OCI-LY7 (cell line): Measurements from ENCODE around the gene MT4. TPM values are rescaled to one million over a fixed set of nuclear protein-coding genes. Genes with fewer than 3 reads are reported as not detected.
A peak's percentile ranks its signal among the peaks of the same experiment; 100 is the strongest.

Experiments
- BruUV-seq: library from RNA; stranded (reverse); fragments of 400-500 nt; replicated peaks from 2 replicates; lab custom pipeline; 2021; lab: Mats Ljungman, UMichigan
- CTCF ChIA-PET: fragments of 300-600 bp; sonication (Branson Sonifier 250); formaldehyde crosslinking; loops from one replicate; lab custom pipeline; 2022; ENCODE audit warnings: antibody characterized with exemption; ENCODE audit not compliant: unreplicated experiment; lab: Charles Lee
- POLR2A ChIA-PET: fragments of 300-600 bp; sonication (Branson Sonifier 250); formaldehyde crosslinking; loops from one replicate; lab custom pipeline; 2022; ENCODE audit warnings: antibody characterized with exemption; lab: Charles Lee
- DNase-seq: peaks from one replicate; pipeline ENCODE4 v3.0.0-alpha.2; 2015; ENCODE audit warnings: low spot score
- H2AFZ ChIP-seq: fragments of 200-600 bp; sonication (generic), shearing (Covaris generic); 2 replicates; pipeline ENCODE4 v1.6.1; 2014; ENCODE audit warnings: mild to moderate bottlenecking, antibody characterized with exemption, low read length, moderate library complexity
- H3K27ac ChIP-seq: fragments of 200-600 bp; sonication (generic); 2 replicates; pipeline ENCODE4 v1.5.1; 2014; ENCODE audit warnings: mixed run types, low read depth, mild to moderate bottlenecking, moderate library complexity, low read length, inconsistent platforms; ENCODE audit not compliant: poor library complexity, severe bottlenecking
- H3K36me3 ChIP-seq: fragments of 200-600 bp; sonication (generic); 2 replicates; pipeline ENCODE4 v1.6.1; 2014; ENCODE audit warnings: mild to moderate bottlenecking, antibody characterized with exemption, low read length, moderate library complexity, mixed read lengths; ENCODE audit not compliant: insufficient read depth
- H3K4me1 ChIP-seq: fragments of 200-600 bp; sonication (generic); 2 replicates; pipeline ENCODE4 v1.5.1; 2014; ENCODE audit warnings: mild to moderate bottlenecking, low read length; ENCODE audit not compliant: insufficient read depth, poor library complexity, severe bottlenecking
- H3K4me2 ChIP-seq: fragments of 200-600 bp; sonication (generic); 2 replicates; pipeline ENCODE4 v1.6.1; 2014; ENCODE audit warnings: mild to moderate bottlenecking, low read length
- H3K4me3 ChIP-seq: fragments of 200-600 bp; sonication (generic); 2 replicates; pipeline ENCODE4 v1.5.1; 2014; ENCODE audit warnings: mild to moderate bottlenecking, low read depth, low read length; ENCODE audit not compliant: poor library complexity, severe bottlenecking
- H3K79me2 ChIP-seq: fragments of 200-600 bp; sonication (generic); 2 replicates; pipeline ENCODE4 v1.6.1; 2016; ENCODE audit warnings: low read depth, mild to moderate bottlenecking, low read length, moderate library complexity, mixed read lengths; ENCODE audit not compliant: insufficient read depth
- H3K9me2 ChIP-seq: fragments of 200-600 bp; sonication (generic); 2 replicates; pipeline ENCODE4 v1.6.1; 2016; ENCODE audit warnings: mild to moderate bottlenecking, low read length, mixed read lengths; ENCODE audit not compliant: insufficient read depth
- H3K9me3 ChIP-seq: fragments of 200-600 bp; sonication (generic); 2 replicates; pipeline ENCODE4 v1.6.1; 2014; ENCODE audit warnings: mild to moderate bottlenecking, mixed run types, low read length, mixed read lengths
- H4K20me1 ChIP-seq: fragments of 200-600 bp; sonication (generic); 2 replicates; pipeline ENCODE4 v1.6.1; 2014; ENCODE audit warnings: mild to moderate bottlenecking, antibody characterized with exemption, low read length, moderate library complexity, mixed read lengths; ENCODE audit not compliant: insufficient read depth
- EZH2phosphoT487 ChIP-seq: fragments of 200-600 bp; sonication (generic); IDR thresholded peaks from 2 replicates; pipeline ENCODE4 v1.6.1; 2018; ENCODE audit warnings: low read depth, borderline replicate concordance, mild to moderate bottlenecking, mixed run types, antibody characterized with exemption, low read length, moderate library complexity, mixed read lengths
- intact Hi-C: fragments of 100-400 bp; cut with micrococcal nuclease; formaldehyde crosslinking; loops from one replicate; pipeline ENCODE4 v1.10.0; 2022; ENCODE audit not compliant: unreplicated experiment
- total RNA-seq, 2 experiments: library from RNA; depleted of rRNA in 1 of 2; stranded (reverse); fragments of >200 nt in 1 of 2; shearing (Covaris generic) in 1 of 2; gene quantifications; 2 replicates each; pipeline ENCODE4 v1.2.3, GENCODE V29; 2014 to 2022
- TF ChIP-seq, protein P1 (sequence below): fragments of 200-600 bp; sonication (generic); conservative IDR thresholded peaks from 2 replicates; pipeline ENCODE4 v1.5.1; 2014; ENCODE audit warnings: mild to moderate bottlenecking, antibody characterized with exemption, low read length, moderate library complexity, mixed read lengths

MT4 gene
- total RNA-seq, 2 experiments from 2014 or later: not detected

DNA sequence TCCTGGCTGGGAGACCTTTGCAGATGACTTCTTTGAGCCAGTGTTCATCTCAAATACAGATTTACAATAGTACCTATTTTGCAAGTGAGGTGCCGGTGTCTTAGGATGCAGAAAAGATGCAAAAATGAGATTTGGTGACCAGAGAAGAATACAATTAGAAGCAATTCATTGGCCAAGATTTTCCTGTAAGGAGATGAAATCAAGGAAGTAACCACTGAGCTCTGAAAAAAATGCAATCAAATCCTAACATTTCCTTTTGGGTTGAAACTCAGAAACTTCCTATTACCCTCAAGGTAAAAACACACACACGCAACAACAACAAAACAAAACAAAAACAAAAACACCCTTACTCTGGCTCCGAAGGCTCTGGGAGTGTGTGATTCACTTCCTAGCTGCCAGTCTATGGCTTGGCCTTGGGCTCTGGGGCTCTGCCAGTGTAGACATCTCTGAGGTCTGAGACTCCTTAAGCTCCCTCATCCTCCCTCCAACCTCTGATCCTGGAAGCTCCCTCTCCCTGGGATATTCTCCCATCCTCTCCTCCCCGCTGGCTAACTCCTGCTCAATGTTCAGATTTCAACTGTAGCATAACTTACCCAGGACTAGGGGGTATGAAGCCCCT, 16.8 kb upstream of the MT4 start:
- no peak for TF ChIP-seq EZH2phosphoT487
- TF ChIP-seq, protein P1, sequence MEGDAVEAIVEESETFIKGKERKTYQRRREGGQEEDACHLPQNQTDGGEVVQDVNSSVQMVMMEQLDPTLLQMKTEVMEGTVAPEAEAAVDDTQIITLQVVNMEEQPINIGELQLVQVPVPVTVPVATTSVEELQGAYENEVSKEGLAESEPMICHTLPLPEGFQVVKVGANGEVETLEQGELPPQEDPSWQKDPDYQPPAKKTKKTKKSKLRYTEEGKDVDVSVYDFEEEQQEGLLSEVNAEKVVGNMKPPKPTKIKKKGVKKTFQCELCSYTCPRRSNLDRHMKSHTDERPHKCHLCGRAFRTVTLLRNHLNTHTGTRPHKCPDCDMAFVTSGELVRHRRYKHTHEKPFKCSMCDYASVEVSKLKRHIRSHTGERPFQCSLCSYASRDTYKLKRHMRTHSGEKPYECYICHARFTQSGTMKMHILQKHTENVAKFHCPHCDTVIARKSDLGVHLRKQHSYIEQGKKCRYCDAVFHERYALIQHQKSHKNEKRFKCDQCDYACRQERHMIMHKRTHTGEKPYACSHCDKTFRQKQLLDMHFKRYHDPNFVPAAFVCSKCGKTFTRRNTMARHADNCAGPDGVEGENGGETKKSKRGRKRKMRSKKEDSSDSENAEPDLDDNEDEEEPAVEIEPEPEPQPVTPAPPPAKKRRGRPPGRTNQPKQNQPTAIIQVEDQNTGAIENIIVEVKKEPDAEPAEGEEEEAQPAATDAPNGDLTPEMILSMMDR: no peak
- no peaks in the 10 kb centered on the region for H4K20me1 ChIP-seq
- H2AFZ ChIP-seq: peak overlapping the region; percentile 52
- ChIA-PET CTCF (no interaction called here), POLR2A (interaction anchor here (1.1 to 2.1 kb wide), 2 partner anchors 12 to 16 kb away, joined by 3 to 5 read pairs; partner anchors contain the start of gene MT4)
- no peaks in the 10 kb centered on the region for H3K9me3 ChIP-seq
- H3K36me3 ChIP-seq: no peaks in the 10 kb centered on the region
- H3K79me2 ChIP-seq: no peaks in the 10 kb centered on the region
- no TSS peak for BruUV-seq
- H3K27ac ChIP-seq: no peak overlapping the region
- intact Hi-C loops: no loop called here
- H3K4me1 ChIP-seq: peaks cover 28% of the 10 kb centered on the region
- H3K4me2 ChIP-seq: peak overlapping the region; percentile 54
- no peak for DNase-seq
- no peaks in the 10 kb centered on the region for H3K9me2 ChIP-seq
- H3K4me3 ChIP-seq: no peak overlapping the region

DNA sequence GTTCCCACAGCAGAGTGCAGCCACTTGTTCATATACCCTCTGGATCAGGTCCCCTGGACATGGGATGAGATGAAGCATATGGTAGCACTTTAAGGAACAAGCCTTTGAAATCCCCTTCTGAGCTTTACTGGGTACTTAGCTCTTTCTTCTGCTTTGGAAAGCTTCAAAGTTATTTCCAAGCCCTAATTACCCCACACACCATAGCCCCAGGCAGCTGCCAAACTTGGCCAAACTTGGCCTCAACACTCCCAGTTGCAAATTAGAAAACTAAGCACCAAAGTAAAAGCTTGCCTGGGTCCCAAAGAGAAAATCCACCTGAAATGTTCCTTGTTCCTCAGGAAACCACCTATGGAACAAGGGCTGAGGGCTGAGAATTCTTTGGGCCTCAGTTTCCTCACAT, 15.7 kb upstream of the MT4 start:
- Histone ChIP-seq H3K27ac (no peak overlapping the region), H3K36me3 (no peaks in the 10 kb centered on the region), H2AFZ (no peak overlapping the region), H3K4me2 (no peak overlapping the region), H3K79me2 (no peaks in the 10 kb centered on the region), H4K20me1 (no peaks in the 10 kb centered on the region), H3K4me3 (no peak overlapping the region), H3K9me2 (no peaks in the 10 kb centered on the region), H3K9me3 (no peaks in the 10 kb centered on the region), H3K4me1 (peaks cover 28% of the 10 kb centered on the region)
- TF ChIP-seq, protein P1: no peak
- TF ChIP-seq EZH2phosphoT487: no peak
- POLR2A ChIA-PET: interaction anchor here (0.8 kb wide), 1 partner anchor 26 kb away, joined by 3 read pairs; no protein-coding TSS in a partner anchor
- DNase-seq: no peak
- intact Hi-C loops: no loop called here
- BruUV-seq: no TSS peak
- CTCF ChIA-PET: no interaction called here

DNA sequence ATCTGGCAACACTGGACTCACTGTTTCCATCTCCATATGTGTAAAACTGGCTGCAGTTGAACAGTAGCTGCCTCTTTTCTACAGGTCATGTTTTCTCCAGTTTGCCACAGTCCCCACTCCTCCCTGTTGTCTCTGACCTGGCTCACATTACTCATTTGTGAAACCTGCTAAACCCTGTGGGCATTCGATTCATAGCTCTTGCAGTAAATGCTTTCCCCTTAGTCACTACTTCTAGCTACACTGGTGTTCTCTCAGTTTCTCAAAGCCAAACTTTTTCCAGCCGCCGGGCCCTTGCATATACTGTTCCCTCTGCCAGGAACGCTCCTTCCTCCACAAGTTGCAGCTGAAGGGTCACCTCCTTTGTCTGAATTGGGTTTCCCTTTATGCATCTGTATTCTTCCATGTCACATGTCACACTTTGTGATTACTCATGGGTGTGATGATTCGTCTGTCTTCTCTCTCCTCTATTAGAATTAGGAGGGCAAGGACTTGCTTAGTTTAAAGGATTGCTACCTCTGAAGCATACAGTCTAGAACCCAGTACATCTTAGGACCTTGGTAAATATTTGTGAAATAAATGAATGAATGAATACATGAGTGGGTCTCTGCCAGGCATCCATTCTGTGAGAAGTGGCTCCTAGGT, 15.0 kb upstream of the MT4 start:
- Histone ChIP-seq H3K36me3 (no peaks in the 10 kb centered on the region), H3K79me2 (no peaks in the 10 kb centered on the region), H3K4me3 (no peak overlapping the region), H3K4me2 (no peak overlapping the region), H3K9me2 (no peaks in the 10 kb centered on the region), H3K27ac (no peak overlapping the region), H3K9me3 (no peaks in the 10 kb centered on the region), H3K4me1 (peaks cover 28% of the 10 kb centered on the region), H2AFZ (no peak overlapping the region), H4K20me1 (no peaks in the 10 kb centered on the region)
- BruUV-seq: no TSS peak
- intact Hi-C loops: no loop called here
- POLR2A ChIA-PET: interaction anchor here (0.6 to 2.2 kb wide), 3 partner anchors 12 to 151 kb away, joined by 3 to 7 read pairs (median 5); no protein-coding TSS in a partner anchor
- TF ChIP-seq, protein P1: no peak
- TF ChIP-seq EZH2phosphoT487: no peak
- DNase-seq: no peak
- CTCF ChIA-PET: no interaction called here
